Epithelial cell of proximal tubule (primary cell): ENCODE results near the gene SNX24. TPM values are rescaled to one million over a fixed set of nuclear protein-coding genes. Genes with fewer than 3 reads are reported as not detected.

Experiments used
- DNase-seq: peaks from one replicate; pipeline ENCODE4 v3.0.0-alpha.2; 2011; ENCODE audit warnings: low read depth
- H3K4me3 ChIP-seq: 2 replicates; pipeline ENCODE4 v1.5.1; 2011; ENCODE audit warnings: low read depth, mild to moderate bottlenecking, low read length
- CTCF ChIP-seq: conservative IDR thresholded peaks from 2 replicates; pipeline ENCODE4 v1.5.1; 2012; ENCODE audit warnings: low read depth, mild to moderate bottlenecking, low read length
- total RNA-seq: library from RNA; depleted of rRNA; stranded (reverse); fragments of >200 nt; gene quantifications from 2 replicates; pipeline ENCODE4 v1.2.3, GENCODE V29; 2015

Gene SNX24
- total RNA-seq, 1 donor from 2014 or later, result 30.7 TPM

- DNase-seq, result no peak
- no peak for TF ChIP-seq CTCF
Observed at GRCh38 chr5:122951658-122952057, 106.2 kb downstream of the SNX24 start.

GRCh38 chr5:122954719-122955118, 109.3 kb downstream of the SNX24 start:
- DNase-seq, result no peak
- H3K4me3 ChIP-seq, result no peak overlapping the region
- no peak for TF ChIP-seq CTCF

More at GRCh38 chr5:122951658-122952057, 106.2 kb downstream of the SNX24 start:
- no peak overlapping the region for H3K4me3 ChIP-seq

- no peak overlapping the region for H3K4me3 ChIP-seq
- no peak for TF ChIP-seq CTCF
- DNase-seq, result no peak
Observed at GRCh38 chr5:122957457-122957856, 112.0 kb downstream of the SNX24 start.

GRCh38 chr5:122959740-122960445, 114.5 kb downstream of the SNX24 start:
- TF ChIP-seq CTCF, result no peak
- no peak for DNase-seq
- no peak overlapping the region for H3K4me3 ChIP-seq

- DNase-seq, result no peak
- TF ChIP-seq CTCF, result no peak
Observed at GRCh38 chr5:122963305-122963704, 117.9 kb downstream of the SNX24 start.

GRCh38 chr5:122965111-122965510, 119.7 kb downstream of the SNX24 start:
- DNase-seq, result no peak
- no peak overlapping the region for H3K4me3 ChIP-seq
- no peak for TF ChIP-seq CTCF

More at GRCh38 chr5:122963305-122963704, 117.9 kb downstream of the SNX24 start:
- H3K4me3 ChIP-seq, result no peak overlapping the region

- TF ChIP-seq CTCF, result no peak
- no peak overlapping the region for H3K4me3 ChIP-seq
- no peak for DNase-seq
Observed at GRCh38 chr5:122967085-122967484, 121.7 kb downstream of the SNX24 start.
